ENCODE results near the gene LSG1. TPM values are rescaled to one million over a fixed set of nuclear protein-coding genes. Genes with fewer than 3 reads are reported as not detected.

The LSG1 gene
- total and polyA plus RNA-seq, 10 of the 15 experiments (the other 5 are each of a cell fraction or from before 2014, with no cell fraction given), result 14.3 to 75.6 (median 54.4) TPM

GRCh38 chr3:194654443-194654842 is 17.5 kb downstream of the LSG1 start (continued):
- TF ChIP-seq E4F1 (IDR thresholded peaks at IDR 0.05; ENCODE audit: borderline replicate concordance, partially characterized antibody) (no peak), MTA2 (IDR thresholded peaks at IDR 0.05; ENCODE audit: low read depth) (peak; percentile 79), WRNIP1 (IDR thresholded peaks at IDR 0.05; ENCODE audit: borderline replicate concordance, low read depth, low read length) (no peak), ESRRA (IDR thresholded peaks at IDR 0.05; ENCODE audit: low read length) (no peak), BCLAF1 (IDR thresholded peaks at IDR 0.05) (no peak), PRDM15 (CRISPR knock-in tag; IDR thresholded peaks at IDR 0.05) (no peak), YY1 (IDR thresholded peaks at IDR 0.05; ENCODE audit: low read depth, low read length) (no peak), IRF4 (IDR thresholded peaks at IDR 0.05; ENCODE audit: low read depth, low read length) (peak; percentile 87), DPF2 (IDR thresholded peaks at IDR 0.05) (peak; percentile 69; the same call in 1 of the 2 replicates), RFX5 (IDR thresholded peaks at IDR 0.05; ENCODE audit: low read depth, low read length) (no peak), MYC (IDR thresholded peaks at IDR 0.05; ENCODE audit: insufficient read depth, insufficient read length, insufficient replicate concordance, low read length, severe bottlenecking) (no peak), CBFB (IDR thresholded peaks at IDR 0.05; ENCODE audit: low read depth) (no peak), MLLT1 (IDR thresholded peaks at IDR 0.05) (no peak), BRCA1 (IDR thresholded peaks at IDR 0.05; ENCODE audit: low read depth, low read length) (no peak)
